K562 (cell line): ENCODE data around the gene HMCES. TPM values are rescaled to one million over a fixed set of nuclear protein-coding genes. Genes with fewer than 3 reads are reported as not detected.

Experiments used
- ATAC-seq: fragments of 200-7000 bp; cut with Tn5 transposase; 3 replicates; pipeline ENCODE4 v1.9.1; 2020; ENCODE audit warnings: moderate library complexity
- BruUV-seq: library from RNA; stranded (reverse); fragments of 400-500 nt; replicated peaks from 2 replicates; lab custom pipeline; 2021; lab: Mats Ljungman, UMichigan
- CTCF ChIA-PET: fragments of 300-600 bp; formaldehyde crosslinking; extraction: SDS; loops from one replicate; lab custom pipeline; 2021; ENCODE audit warnings: low intra/inter-chr PET ratio; lab: Yijun Ruan, JAX
- POLR2A ChIA-PET: fragments of 300-600, 350-650 bp; sonication (Branson Sonifier 250); formaldehyde crosslinking; extraction: SDS; loops from one replicate; lab custom pipeline; 2021; ENCODE audit warnings: antibody characterized with exemption, inconsistent platforms; lab: Yijun Ruan, JAX
- DNase-seq, 4 experiments: peaks; one replicate each; pipeline versions ENCODE4 v3.0.0 to v3.0.0-alpha.2; 2011 to 2018; ENCODE audit warnings: low spot score in 3 of 4, mixed read lengths in 3 of 4; ENCODE audit errors: extremely low read depth in 1 of 4
- FAIRE-seq: peaks from 2 replicates; lab custom pipeline; 2011; peaks lifted over from hg19 to GRCh38; lab: Jason Lieb, UNC
- H2AFZ ChIP-seq: 2 replicates; pipeline ENCODE4 v1.6.0; 2011; ENCODE audit warnings: low read depth, low read length, control low read depth, inconsistent platforms
- H3K27ac ChIP-seq: fragments of 200-600 bp; 3 replicates; pipeline ENCODE4 v1.8.0; 2011; ENCODE audit warnings: low read depth, mild to moderate bottlenecking, control low read depth, inconsistent platforms, low read length, moderate library complexity, mixed read lengths; ENCODE audit errors: extremely low read depth
- H3K27me3 ChIP-seq, 2 experiments: fragments of 300-600 bp in 1 of 2; 2 replicates in 1 of 2; 3 replicates in 1 of 2; pipeline versions ENCODE4 v1.6.0 to v1.8.0; 2011; ENCODE audit warnings: inconsistent platforms in 2 of 2, low read length in 2 of 2, mild to moderate bottlenecking in 1 of 2, mixed read lengths in 1 of 2, moderate library complexity in 1 of 2; ENCODE audit not compliant: control insufficient read depth in 2 of 2, insufficient read depth in 2 of 2
- H3K36me3 ChIP-seq: fragments of 300-600 bp; 3 replicates; pipeline ENCODE4 v1.8.0; 2011; ENCODE audit warnings: mild to moderate bottlenecking, low read length, inconsistent platforms; ENCODE audit not compliant: control insufficient read depth, insufficient read depth
- H3K4me1 ChIP-seq, 2 experiments: fragments of 200-600 bp in 1 of 2; replicated peaks in 1 of 2; 2 replicates in 1 of 2; 3 replicates in 1 of 2; pipeline versions ENCODE4 v1.5.1 to v1.8.0; 2011; ENCODE audit warnings: inconsistent platforms in 2 of 2, low read length in 2 of 2, mild to moderate bottlenecking in 1 of 2, mixed read lengths in 1 of 2, moderate library complexity in 1 of 2; ENCODE audit not compliant: control insufficient read depth in 2 of 2, insufficient read depth in 2 of 2
- H3K4me2 ChIP-seq: 2 replicates; pipeline ENCODE4 v1.6.1; 2011; ENCODE audit warnings: low read length, control low read depth, inconsistent platforms, mixed read lengths; ENCODE audit not compliant: insufficient read depth
- H3K4me3 ChIP-seq: fragments of 200-600 bp; sonication (generic), shearing (Covaris generic); 2 replicates; pipeline ENCODE4 v1.5.1; 2016; ENCODE audit warnings: control low read depth, inconsistent platforms
- H3K79me2 ChIP-seq: fragments of 200-600 bp; 3 replicates; pipeline ENCODE4 v1.8.0; 2011; ENCODE audit warnings: low read length, inconsistent platforms; ENCODE audit not compliant: control insufficient read depth, insufficient read depth
- H3K9ac ChIP-seq, 2 experiments: 2 replicates each; pipeline versions ENCODE4 v1.6.0 to v1.6.1; 2011; ENCODE audit warnings: low read depth in 2 of 2, low read length in 2 of 2, control low read depth in 1 of 2, inconsistent platforms in 1 of 2, mild to moderate bottlenecking in 1 of 2, mixed read lengths in 1 of 2; ENCODE audit not compliant: insufficient read depth in 1 of 2
- H3K9me1 ChIP-seq: one replicate; pipeline ENCODE4 v1.6.0; 2011; ENCODE audit warnings: inconsistent platforms, mild to moderate bottlenecking, low read length, moderate library complexity; ENCODE audit not compliant: control insufficient read depth, insufficient read depth
- H3K9me3 ChIP-seq: replicated peaks from 2 replicates; pipeline ENCODE4 v1.5.1; 2011; ENCODE audit warnings: low read depth, low read length, inconsistent platforms; ENCODE audit not compliant: control insufficient read depth, insufficient read depth
- H4K20me1 ChIP-seq: replicated peaks from 2 replicates; pipeline ENCODE4 v1.6.1; 2011; ENCODE audit warnings: low read length, inconsistent platforms, mixed read lengths; ENCODE audit not compliant: control insufficient read depth, insufficient read depth
- ASH1L ChIP-seq: fragments of 450-650 bp; IDR thresholded peaks from 2 replicates; pipeline ENCODE4 v1.6.1; 2018; ENCODE audit warnings: borderline replicate concordance, mild to moderate bottlenecking, low read depth; ENCODE audit not compliant: partially characterized antibody
- CHCHD3 ChIP-seq: fragments of 250-450 bp; sonication (Bioruptor Pico); IDR thresholded peaks from 2 replicates; pipeline ENCODE4 v2.1.2; 2022; ENCODE audit warnings: mild to moderate bottlenecking
- HDGF ChIP-seq: fragments of 450-650 bp; IDR thresholded peaks from 2 replicates; pipeline ENCODE4 v1.6.1; 2016
- NFATC3 ChIP-seq: fragments of 450-650 bp; IDR thresholded peaks from 2 replicates; pipeline ENCODE4 v1.6.1; 2017; ENCODE audit warnings: mild to moderate bottlenecking
- SREBF2 ChIP-seq: sonication (generic); formaldehyde crosslinking; IDR thresholded peaks from 2 replicates; pipeline ENCODE4 v1.4.0; 2020; ENCODE audit warnings: mild to moderate bottlenecking, missing genetic modification reagents
- TCF7 ChIP-seq: sonication (generic); IDR thresholded peaks from 2 replicates; pipeline ENCODE4 v1.6.1; 2016; ENCODE audit warnings: antibody characterized with exemption, borderline replicate concordance
- ZNF165 ChIP-seq: fragments of 250-450 bp; sonication (Bioruptor Pico); IDR thresholded peaks from 2 replicates; pipeline ENCODE4 v1.4.0; 2020; ENCODE audit warnings: borderline replicate concordance
- ZNF695 ChIP-seq: fragments of 450-650 bp; formaldehyde crosslinking; IDR thresholded peaks from 2 replicates; pipeline ENCODE4 v1.4.0; 2020; ENCODE audit warnings: mild to moderate bottlenecking, moderate library complexity
- WGBS: fragments of 100-300 bp; shearing (Covaris generic); methylation state at CpG from one replicate; pipeline ENCODE4 v1.1.6; 2016; ENCODE audit warnings: low coverage, mixed read lengths; ENCODE audit not compliant: insufficient coverage; ENCODE audit errors: missing lambda C conversion rate; 5-methylcytosine and 5-hydroxymethylcytosine counted together
- in situ Hi-C: fragments of 300-500 bp; cut with MboI; formaldehyde crosslinking; loops from 4 replicates; pipeline ENCODE4 v1.15.0; 2018; ENCODE audit warnings: inconsistent platforms, mixed read lengths
- intact Hi-C: fragments of 100-400 bp; cut with micrococcal nuclease; formaldehyde crosslinking; loops from 2 replicates; pipeline ENCODE4 v1.14.2; 2022
- polyA plus RNA-seq, 8 experiments: library from polyadenylated mRNA; depleted of rRNA in 4 of 8; stranded (reverse) in 5 of 8; unstranded in 3 of 8; fragments of >200 nt; fragmentation: Nextera tagmentation in 2 of 8; fragmentation: Illumina TruSeq in 1 of 8; extraction: Ambion mirVana in 2 of 8; extraction: Trizol in 1 of 8; gene quantifications; 2 replicates each; pipeline versions ENCODE4 v1.2.1 to v1.2.3, GENCODE V29; 2011 to 2014; ENCODE audit warnings: inconsistent platforms in 1 of 8, missing spikeins in 1 of 8
- total RNA-seq, 7 experiments: library from RNA; depleted of rRNA in 6 of 7; stranded (reverse); fragments of >200 nt in 6 of 7; fragmentation: Illumina TruSeq in 2 of 7; extraction: Trizol in 2 of 7; gene quantifications; 2 replicates each; pipeline versions ENCODE4 v1.2.1 to v1.2.3, GENCODE V29; 2011 to 2021; ENCODE audit warnings: low replicate concordance in 1 of 7
- TF ChIP-seq, protein P1 (sequence below): fragments of 250-450 bp; sonication (Bioruptor Pico); IDR thresholded peaks from 2 replicates; pipeline ENCODE4 v1.5.0; 2021
- TF ChIP-seq, protein P2 (sequence below): fragments of 250-450 bp; sonication (Bioruptor Pico); IDR thresholded peaks from 2 replicates; pipeline ENCODE4 v1.8.0; 2022; ENCODE audit warnings: inconsistent platforms, mild to moderate bottlenecking, moderate library complexity, borderline replicate concordance

The HMCES gene
- total and polyA plus RNA-seq, 9 of the 15 experiments (the other 6 are each of a cell fraction or from before 2014, with no cell fraction given) = 18.8 to 45.3 (median 24.8) TPM

DNA sequence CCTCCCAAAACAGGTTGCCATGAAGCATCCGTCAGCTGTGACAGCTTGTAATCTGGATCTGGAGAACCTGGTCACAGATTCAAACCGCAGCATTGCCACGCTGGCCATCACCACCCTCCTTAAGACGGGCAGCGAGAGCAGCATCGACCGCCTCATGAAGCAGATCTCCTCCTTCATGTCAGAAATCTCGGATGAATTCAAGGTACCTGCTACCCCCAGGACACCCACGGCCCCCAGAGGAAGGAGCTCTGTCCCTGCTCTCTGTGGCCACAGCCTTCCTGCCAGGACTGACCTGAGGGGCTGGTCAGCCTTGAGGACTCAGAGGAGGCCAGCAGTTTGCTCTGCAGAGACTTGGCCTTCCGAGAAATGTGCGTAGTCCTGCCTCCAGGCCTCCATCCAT lies 18.1 kb upstream of the HMCES start:
- H3K4me3 ChIP-seq = no peak overlapping the region
- H3K79me2 ChIP-seq = no peaks in the 10 kb centered on the region
- H3K27ac ChIP-seq = no peak overlapping the region
- intact Hi-C loops = no loop called here
- no peak for FAIRE-seq
- H3K27me3 ChIP-seq = no peaks in the 10 kb centered on the region
- no peaks in the 10 kb centered on the region for H3K4me1 ChIP-seq
- no peak overlapping the region for H2AFZ ChIP-seq
- no peak for ATAC-seq
- CTCF ChIA-PET = no interaction called here
- no peak for DNase-seq
- WGBS = 95% methylated on average over 11 of the region's 11 CpGs
- H3K36me3 ChIP-seq = peaks cover 86% of the 10 kb centered on the region
- H3K9me3 ChIP-seq = no peaks in the 10 kb centered on the region
- POLR2A ChIA-PET = interaction anchor here (0.6 to 1.9 kb wide), 9 partner anchors 10 to 370 kb away, joined by 3 to 13 read pairs (median 4); partner anchors contain the start of gene COPG1
- in situ Hi-C loops = no loop called here
- BruUV-seq = no TSS peak
- no peak overlapping the region for H3K9ac ChIP-seq
- H4K20me1 ChIP-seq = 0 out of 2 replicates have a peak, but pooled peaks cover 3% of the 10 kb centered on the region
- no peaks in the 10 kb centered on the region for H3K9me1 ChIP-seq
- H3K4me2 ChIP-seq = no peak overlapping the region
- TF ChIP-seq ASH1L (no peak), ZNF695 (CRISPR knock-in tag) (no peak), TCF7 (no peak), ZNF165 (CRISPR knock-in tag) (no peak), HDGF (no peak), SREBF2 (CRISPR knock-in tag) (no peak), NFATC3 (no peak), CHCHD3 (CRISPR knock-in tag) (no peak)
- TF ChIP-seq, protein P1, sequence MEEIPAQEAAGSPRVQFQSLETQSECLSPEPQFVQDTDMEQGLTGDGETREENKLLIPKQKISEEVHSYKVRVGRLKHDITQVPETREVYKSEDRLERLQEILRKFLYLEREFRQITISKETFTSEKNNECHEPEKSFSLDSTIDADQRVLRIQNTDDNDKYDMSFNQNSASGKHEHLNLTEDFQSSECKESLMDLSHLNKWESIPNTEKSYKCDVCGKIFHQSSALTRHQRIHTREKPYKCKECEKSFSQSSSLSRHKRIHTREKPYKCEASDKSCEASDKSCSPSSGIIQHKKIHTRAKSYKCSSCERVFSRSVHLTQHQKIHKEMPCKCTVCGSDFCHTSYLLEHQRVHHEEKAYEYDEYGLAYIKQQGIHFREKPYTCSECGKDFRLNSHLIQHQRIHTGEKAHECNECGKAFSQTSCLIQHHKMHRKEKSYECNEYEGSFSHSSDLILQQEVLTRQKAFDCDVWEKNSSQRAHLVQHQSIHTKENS (CRISPR knock-in tag) = no peak
- TF ChIP-seq, protein P2, sequence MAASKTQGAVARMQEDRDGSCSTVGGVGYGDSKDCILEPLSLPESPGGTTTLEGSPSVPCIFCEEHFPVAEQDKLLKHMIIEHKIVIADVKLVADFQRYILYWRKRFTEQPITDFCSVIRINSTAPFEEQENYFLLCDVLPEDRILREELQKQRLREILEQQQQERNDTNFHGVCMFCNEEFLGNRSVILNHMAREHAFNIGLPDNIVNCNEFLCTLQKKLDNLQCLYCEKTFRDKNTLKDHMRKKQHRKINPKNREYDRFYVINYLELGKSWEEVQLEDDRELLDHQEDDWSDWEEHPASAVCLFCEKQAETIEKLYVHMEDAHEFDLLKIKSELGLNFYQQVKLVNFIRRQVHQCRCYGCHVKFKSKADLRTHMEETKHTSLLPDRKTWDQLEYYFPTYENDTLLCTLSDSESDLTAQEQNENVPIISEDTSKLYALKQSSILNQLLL (CRISPR knock-in tag) = no peak
- TF ChIP-seq, all 486 proteins: peak for 0
